Glutamatergic neuron (in vitro differentiated cells): ENCODE results near the gene FAM24B. TPM values are rescaled to one million over a fixed set of nuclear protein-coding genes. Genes with fewer than 3 reads are reported as not detected.
A peak's percentile ranks its signal among the peaks of the same experiment; 100 is the strongest.
"Not testable (repeated sequence)": the region's sequence is repeated elsewhere in the genome, so short reads cannot be mapped to it uniquely, and the experiment has no call there.

Experiments used
- DNase-seq: peaks from one replicate; pipeline ENCODE4 v3.0.0; 2022
- H3K27ac Mint-ChIP-seq: one replicate; pipeline ENCODE4 v1.8.0; 2020; ENCODE audit warnings: mild to moderate bottlenecking, mixed read lengths, inconsistent platforms; ENCODE audit not compliant: unreplicated experiment
- H3K27me3 Mint-ChIP-seq: one replicate; pipeline ENCODE4 v1.8.0; 2020; ENCODE audit warnings: mild to moderate bottlenecking, moderate library complexity, mixed read lengths, inconsistent platforms; ENCODE audit not compliant: unreplicated experiment
- H3K36me3 Mint-ChIP-seq: one replicate; pipeline ENCODE4 v1.8.0; 2020; ENCODE audit warnings: mild to moderate bottlenecking, mixed read lengths, inconsistent platforms; ENCODE audit not compliant: unreplicated experiment
- H3K4me1 Mint-ChIP-seq: one replicate; pipeline ENCODE4 v1.8.0; 2020; ENCODE audit warnings: mild to moderate bottlenecking, low read depth, mixed read lengths, inconsistent platforms; ENCODE audit not compliant: unreplicated experiment
- H3K4me3 Mint-ChIP-seq: one replicate; pipeline ENCODE4 v1.8.0; 2020; ENCODE audit warnings: mild to moderate bottlenecking, mixed read lengths, inconsistent platforms; ENCODE audit not compliant: unreplicated experiment
- H3K9me3 Mint-ChIP-seq: one replicate; pipeline ENCODE4 v1.8.0; 2020; ENCODE audit warnings: mild to moderate bottlenecking, moderate library complexity, mixed read lengths, inconsistent platforms; ENCODE audit not compliant: unreplicated experiment
- CTCF ChIP-seq: fragments of 200-600 bp; sonication (generic); IDR thresholded peaks from one replicate; pipeline ENCODE4 v1.5.0; 2021; ENCODE audit not compliant: partially characterized antibody, unreplicated experiment
- total RNA-seq: library from RNA; stranded (reverse); fragmentation: NEBNext Ultra II Directional; extraction: Animal tissue kit (Norgen Biotek cat#: 25700); gene quantifications from one replicate; pipeline ENCODE4 v1.2.1, GENCODE V29; 2021; ENCODE audit not compliant: unreplicated experiment

FAM24B gene
- total RNA-seq, 1 donor from 2014 or later: 15.9 TPM

- peaks cover 11% of the 10 kb centered on the region for H3K27me3 Mint-ChIP-seq
- H3K4me1 Mint-ChIP-seq: peaks cover 35% of the 10 kb centered on the region
- peaks cover 8% of the 10 kb centered on the region for H3K9me3 Mint-ChIP-seq
- H3K27ac Mint-ChIP-seq: peak overlapping the region; percentile 86
- H3K4me3 Mint-ChIP-seq: peak overlapping the region; percentile 74
- no peak for TF ChIP-seq CTCF
- no peak for DNase-seq
- H3K36me3 Mint-ChIP-seq: no peaks in the 10 kb centered on the region
Measured at GRCh38 chr10:122876467-122876855, 2.9 kb downstream of the FAM24B start.

DNA sequence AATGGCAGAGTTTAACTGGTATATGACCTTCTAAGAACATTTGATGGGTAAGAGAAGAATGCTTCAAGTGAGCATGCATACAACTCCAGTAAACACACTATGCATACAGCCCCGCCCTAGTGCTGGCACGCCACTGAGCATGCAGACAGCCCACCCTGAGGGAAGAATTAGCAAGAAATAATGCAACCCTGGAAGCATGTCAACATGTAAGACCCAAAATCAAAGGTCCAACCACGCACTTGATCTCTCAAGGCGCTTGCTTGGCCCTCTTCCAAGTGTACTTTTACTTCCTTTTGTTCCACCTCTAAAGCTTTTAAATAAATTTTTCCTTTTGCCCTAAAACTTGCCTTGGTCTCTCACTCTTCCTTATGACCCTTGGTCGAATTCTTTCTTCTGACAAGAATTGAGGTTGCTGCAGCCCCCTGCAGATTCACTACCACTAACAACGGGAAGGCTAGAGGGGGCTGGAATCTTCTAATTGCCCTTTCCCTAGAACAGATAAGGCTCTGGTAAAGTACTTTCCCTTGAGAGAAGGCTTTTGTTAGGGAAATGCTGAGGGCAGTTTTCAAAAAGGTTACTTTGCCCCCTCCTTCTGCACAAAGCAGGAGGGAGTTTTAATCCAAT, 3.4 kb downstream of the FAM24B start:
- peak overlapping the region; percentile 86 for H3K27ac Mint-ChIP-seq
- peaks cover 8% of the 10 kb centered on the region for H3K9me3 Mint-ChIP-seq
- H3K27me3 Mint-ChIP-seq: peaks cover 11% of the 10 kb centered on the region
- peak overlapping the region; percentile 74 for H3K4me3 Mint-ChIP-seq
- no peak for TF ChIP-seq CTCF
- DNase-seq: no peak
- H3K4me1 Mint-ChIP-seq: peaks cover 35% of the 10 kb centered on the region
- H3K36me3 Mint-ChIP-seq: no peaks in the 10 kb centered on the region

DNA sequence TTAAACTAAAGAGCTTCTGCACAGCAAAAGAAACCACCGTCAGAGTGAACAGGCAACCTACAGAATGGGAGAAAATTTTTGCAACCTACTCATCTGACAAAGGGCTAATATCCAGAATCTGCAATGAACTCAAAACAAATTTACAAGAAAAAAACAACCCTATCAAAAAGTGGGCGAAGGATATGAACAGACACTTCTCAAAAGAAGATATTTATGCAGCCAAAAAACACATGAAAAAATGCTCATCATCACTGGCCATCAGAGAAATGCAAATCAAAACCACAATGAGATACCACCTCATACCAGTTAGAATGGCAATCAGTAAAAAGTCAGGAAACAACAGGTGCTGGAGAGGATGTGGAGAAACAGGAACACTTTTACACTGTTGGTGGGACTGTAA, 7.4 kb downstream of the FAM24B start:
- H3K27ac Mint-ChIP-seq: not testable (repeated sequence)
- peaks cover 11% of the 10 kb centered on the region for H3K36me3 Mint-ChIP-seq

GRCh38 chr10:122868768-122869167, 10.6 kb downstream of the FAM24B start:
- H3K36me3 Mint-ChIP-seq: peaks cover 20% of the 10 kb centered on the region
- not testable (repeated sequence) for H3K4me1 Mint-ChIP-seq, DNase-seq, H3K4me3 Mint-ChIP-seq, H3K27ac Mint-ChIP-seq, H3K27me3 Mint-ChIP-seq
- H3K9me3 Mint-ChIP-seq: peaks cover 15% of the 10 kb centered on the region

More for the DNA sequence above, 7.4 kb downstream of the FAM24B start:
- not testable (repeated sequence) for H3K4me3 Mint-ChIP-seq, H3K27me3 Mint-ChIP-seq, DNase-seq, H3K9me3 Mint-ChIP-seq
- peaks cover 19% of the 10 kb centered on the region for H3K4me1 Mint-ChIP-seq

GRCh38 chr10:122866757-122867482, 12.5 kb downstream of the FAM24B start:
- H3K36me3 Mint-ChIP-seq: peaks cover 20% of the 10 kb centered on the region
- H3K9me3 Mint-ChIP-seq: peaks cover 15% of the 10 kb centered on the region

DNA sequence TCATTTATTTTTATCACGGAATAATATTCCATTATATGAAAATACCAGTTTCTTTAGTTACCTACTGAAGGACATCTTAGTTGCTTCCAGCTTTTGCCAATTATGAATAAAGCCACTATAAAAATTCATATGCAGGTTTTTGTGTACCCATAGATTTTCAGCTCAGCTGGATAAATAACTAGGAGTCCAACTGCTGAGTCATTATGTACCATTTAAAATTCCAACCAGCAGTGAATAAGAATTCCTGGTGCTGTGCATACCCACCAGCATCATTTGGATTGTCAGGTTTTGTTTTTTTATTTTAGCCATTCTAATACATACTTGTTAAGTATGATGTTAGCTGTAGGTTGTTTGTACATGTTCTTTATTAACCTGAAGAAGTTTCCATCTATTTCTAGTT, 14.5 kb downstream of the FAM24B start:
- H3K36me3 Mint-ChIP-seq: peaks cover 20% of the 10 kb centered on the region
- no peak for TF ChIP-seq CTCF
- DNase-seq: no peak
- H3K4me3 Mint-ChIP-seq: no peak overlapping the region
- no peaks in the 10 kb centered on the region for H3K27me3 Mint-ChIP-seq
- H3K9me3 Mint-ChIP-seq: peaks cover 15% of the 10 kb centered on the region
- H3K27ac Mint-ChIP-seq: no peak overlapping the region
- peaks cover 4% of the 10 kb centered on the region for H3K4me1 Mint-ChIP-seq

More at GRCh38 chr10:122866757-122867482, 12.5 kb downstream of the FAM24B start:
- not testable (repeated sequence) for H3K4me1 Mint-ChIP-seq, H3K4me3 Mint-ChIP-seq, H3K27me3 Mint-ChIP-seq, H3K27ac Mint-ChIP-seq, DNase-seq
